Fibroblast of mammary gland (primary cell): Measurements from ENCODE around the gene GNB4.

Experiments
- DNase-seq: peaks from one replicate; pipeline ENCODE4 v3.0.0-alpha.2; 2010; ENCODE audit warnings: low read depth
- H3K4me3 ChIP-seq: 2 replicates; pipeline ENCODE4 v1.5.1; 2011; ENCODE audit warnings: low read depth, mild to moderate bottlenecking, low read length, moderate library complexity; ENCODE audit not compliant: control insufficient read depth
- CTCF ChIP-seq: conservative IDR thresholded peaks from 2 replicates; pipeline ENCODE4 v1.5.1; 2011; ENCODE audit warnings: low read depth, low read length, inconsistent platforms; ENCODE audit not compliant: control insufficient read depth, insufficient read depth

GNB4 gene

GRCh38 chr3:179446501-179446900 is 4.8 kb downstream of the GNB4 start:
- H3K4me3 ChIP-seq: no peak overlapping the region
- peak; percentile 43 for DNase-seq
- TF ChIP-seq CTCF: peak; percentile 32

GRCh38 chr3:179438841-179439240 is 12.4 kb downstream of the GNB4 start:
- H3K4me3 ChIP-seq: no peak overlapping the region
- no peak for TF ChIP-seq CTCF
- DNase-seq: no peak

- TF ChIP-seq CTCF: no peak
- H3K4me3 ChIP-seq: no peak overlapping the region
- no peak for DNase-seq
These were observed 14.8 kb downstream of the GNB4 start for GRCh38 chr3:179436517-179436916.

- TF ChIP-seq CTCF: no peak
- DNase-seq: no peak
These were observed 18.8 kb downstream of the GNB4 start for GRCh38 chr3:179432451-179432850.

GRCh38 chr3:179432021-179432420 is 19.2 kb downstream of the GNB4 start:
- no peak for TF ChIP-seq CTCF
- H3K4me3 ChIP-seq: no peak overlapping the region
- no peak for DNase-seq

More at GRCh38 chr3:179432451-179432850, 18.8 kb downstream of the GNB4 start:
- no peak overlapping the region for H3K4me3 ChIP-seq

- no peak for DNase-seq
- no peak overlapping the region for H3K4me3 ChIP-seq
- TF ChIP-seq CTCF: no peak
These were observed 20.9 kb downstream of the GNB4 start for GRCh38 chr3:179430277-179430870.

- TF ChIP-seq CTCF: no peak
- DNase-seq: no peak
These were observed 22.3 kb downstream of the GNB4 start for GRCh38 chr3:179428876-179429548.

More at GRCh38 chr3:179428876-179429548, 22.3 kb downstream of the GNB4 start:
- no peak overlapping the region for H3K4me3 ChIP-seq
